Loucy (cell line): Measurements from ENCODE around the gene TYRO3.

Source experiments
- H2AFZ ChIP-seq: fragments of 200-600 bp; sonication (generic); 2 replicates; pipeline ENCODE4 v1.6.0; 2016; ENCODE audit warnings: antibody characterized with exemption, mild to moderate bottlenecking, low read length, moderate library complexity
- H3F3A ChIP-seq: fragments of 200-600 bp; 2 replicates; pipeline ENCODE4 v1.6.0; 2016; ENCODE audit warnings: antibody characterized with exemption, low read depth, mild to moderate bottlenecking
- H3K27me3 ChIP-seq: fragments of 200-600 bp; sonication (generic); 2 replicates; pipeline ENCODE4 v1.6.1; 2014; ENCODE audit warnings: low read length, mild to moderate bottlenecking; ENCODE audit not compliant: insufficient read depth, poor library complexity, severe bottlenecking
- H3K36me3 ChIP-seq: fragments of 200-600 bp; sonication (generic); 2 replicates; pipeline ENCODE4 v1.6.1; 2016; ENCODE audit warnings: low read length; ENCODE audit not compliant: insufficient read depth
- H3K4me1 ChIP-seq: fragments of 200-600 bp; sonication (generic); 2 replicates; pipeline ENCODE4 v1.5.1; 2014; ENCODE audit warnings: low read length, mild to moderate bottlenecking; ENCODE audit not compliant: insufficient read depth, poor library complexity, severe bottlenecking
- H3K4me2 ChIP-seq: fragments of 200-600 bp; sonication (generic); 2 replicates; pipeline ENCODE4 v1.6.0; 2014; ENCODE audit warnings: antibody characterized with exemption, low read length, low read depth, mild to moderate bottlenecking; ENCODE audit not compliant: poor library complexity, severe bottlenecking
- H3K4me3 ChIP-seq: fragments of 200-600 bp; sonication (generic); 2 replicates; pipeline ENCODE4 v1.5.1; 2014; ENCODE audit warnings: low read length, mild to moderate bottlenecking, mixed read lengths; ENCODE audit not compliant: poor library complexity, severe bottlenecking
- H3K79me2 ChIP-seq: fragments of 200-600 bp; sonication (generic); 2 replicates; pipeline ENCODE4 v1.6.1; 2014; ENCODE audit warnings: low read length; ENCODE audit not compliant: insufficient read depth
- H3K9ac ChIP-seq: fragments of 200-600 bp; sonication (generic); 2 replicates; pipeline ENCODE4 v1.6.0; 2014; ENCODE audit warnings: mild to moderate bottlenecking, low read depth, low read length, moderate library complexity; ENCODE audit not compliant: poor library complexity, severe bottlenecking
- H3K9me2 ChIP-seq: fragments of 200-600 bp; sonication (generic); replicated peaks from 2 replicates; pipeline ENCODE4 v1.6.1; 2016; ENCODE audit warnings: low read depth, low read length, mixed read lengths
- H3K9me3 ChIP-seq: fragments of 200-600 bp; sonication (generic); 2 replicates; pipeline ENCODE4 v1.6.1; 2014; ENCODE audit warnings: mild to moderate bottlenecking, antibody characterized with exemption, low read length, low read depth; ENCODE audit not compliant: insufficient read depth
- H4K20me1 ChIP-seq: fragments of 200-600 bp; sonication (generic); 2 replicates; pipeline ENCODE4 v1.6.0; 2014; ENCODE audit warnings: antibody characterized with exemption, low read length, mild to moderate bottlenecking; ENCODE audit not compliant: insufficient read depth, poor library complexity, severe bottlenecking
- CTCF ChIP-seq: fragments of 200-600 bp; sonication (generic); conservative IDR thresholded peaks from 2 replicates; pipeline ENCODE4 v1.5.1; 2014; ENCODE audit warnings: mild to moderate bottlenecking, antibody characterized with exemption, low read length
- EZH2phosphoT487 ChIP-seq: fragments of 200-600 bp; IDR thresholded peaks from 2 replicates; pipeline ENCODE4 v1.6.1; 2018; ENCODE audit warnings: antibody characterized with exemption, mild to moderate bottlenecking, moderate library complexity, borderline replicate concordance

TYRO3 gene

GRCh38 chr15:41511899-41512369 lies 47.1 kb upstream of the TYRO3 start:
- H3K36me3 ChIP-seq = no peaks in the 10 kb centered on the region
- peak overlapping the region; percentile 72 for H3K4me3 ChIP-seq
- peaks cover 6% of the 10 kb centered on the region for H3K4me1 ChIP-seq
- H3K9me2 ChIP-seq = no peaks in the 10 kb centered on the region
- H3K79me2 ChIP-seq = no peaks in the 10 kb centered on the region; the same call in 1 of the 2 replicates
- H4K20me1 ChIP-seq = no peaks in the 10 kb centered on the region
- TF ChIP-seq EZH2phosphoT487 = no peak
- TF ChIP-seq CTCF = no peak
- H3K4me2 ChIP-seq = peak overlapping the region; percentile 70
- H3F3A ChIP-seq = no peaks in the 10 kb centered on the region
- H3K9ac ChIP-seq = no peak overlapping the region
- H2AFZ ChIP-seq = no peak overlapping the region
- H3K9me3 ChIP-seq = no peaks in the 10 kb centered on the region
- H3K27me3 ChIP-seq = no peaks in the 10 kb centered on the region

DNA sequence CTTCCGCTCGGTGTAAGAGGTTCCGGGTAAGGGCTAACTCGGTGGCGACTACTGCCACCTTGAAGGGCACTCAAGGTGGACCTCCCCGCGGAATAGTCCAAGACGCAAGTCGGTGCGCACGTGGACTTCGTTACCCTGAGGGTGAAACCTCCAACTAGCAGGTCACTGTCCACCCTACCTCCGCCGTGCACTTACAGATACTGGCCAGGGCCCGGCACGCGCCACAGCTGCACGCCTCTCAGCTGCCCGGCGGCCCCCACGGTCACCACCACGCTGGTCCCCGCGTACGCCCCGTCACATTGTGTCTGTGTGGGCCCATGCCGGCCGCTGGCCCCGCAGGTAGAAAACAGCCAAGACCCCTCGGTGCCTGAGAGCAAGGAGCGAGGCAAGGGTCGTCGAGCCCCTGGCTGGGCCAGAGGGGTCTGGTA lies 46.5 kb upstream of the TYRO3 start:
- H3K79me2 ChIP-seq = no peaks in the 10 kb centered on the region; the same call in 1 of the 2 replicates
- peak overlapping the region; percentile 72 for H3K4me3 ChIP-seq
- H3K36me3 ChIP-seq = no peaks in the 10 kb centered on the region
- H3K9me3 ChIP-seq = no peaks in the 10 kb centered on the region
- H3F3A ChIP-seq = no peaks in the 10 kb centered on the region
- 0 out of 2 replicates have a peak overlapping the region, but pooled peaks have one; percentile 80 for H2AFZ ChIP-seq
- peak overlapping the region; percentile 70 for H3K4me2 ChIP-seq
- H3K4me1 ChIP-seq = peaks cover 6% of the 10 kb centered on the region
- peak overlapping the region; percentile 59 for H3K9ac ChIP-seq
- no peak for TF ChIP-seq CTCF
- TF ChIP-seq EZH2phosphoT487 = no peak
- H3K27me3 ChIP-seq = no peaks in the 10 kb centered on the region
- no peaks in the 10 kb centered on the region for H4K20me1 ChIP-seq
- H3K9me2 ChIP-seq = no peaks in the 10 kb centered on the region

DNA sequence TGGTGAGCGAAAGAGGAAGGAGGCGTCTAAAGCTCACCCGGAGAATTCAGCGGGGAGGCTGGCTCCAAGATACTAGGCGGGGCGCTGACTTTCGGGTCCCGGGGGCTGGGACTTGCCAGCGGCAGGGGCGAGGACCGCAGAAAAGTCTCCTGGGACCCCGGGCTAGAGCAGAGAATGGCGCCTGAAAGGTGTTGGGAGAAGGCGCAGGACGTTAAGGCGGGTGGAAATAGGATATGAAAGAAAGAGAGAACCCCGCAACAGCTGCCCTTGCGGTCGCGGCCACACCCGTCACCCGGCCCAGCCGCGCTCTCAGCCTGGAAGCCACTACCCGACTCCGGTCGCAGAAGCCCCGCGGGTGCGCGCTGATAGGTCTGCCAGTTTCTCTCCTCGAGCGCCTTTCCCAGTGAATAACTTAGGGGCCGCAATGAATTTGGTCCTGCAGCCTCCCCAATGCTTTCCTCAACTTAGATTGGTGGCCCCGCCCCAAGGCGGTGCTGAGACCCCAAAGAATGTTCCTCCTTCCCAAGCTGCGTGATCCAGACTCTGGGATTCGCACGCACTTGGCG lies 46.0 kb upstream of the TYRO3 start:
- Histone ChIP-seq H3K36me3 (no peaks in the 10 kb centered on the region), H3K9me2 (no peaks in the 10 kb centered on the region), H2AFZ (peak overlapping the region; percentile 80), H3K4me1 (peaks cover 6% of the 10 kb centered on the region), H3K27me3 (no peaks in the 10 kb centered on the region), H3K9ac (peak overlapping the region; percentile 59), H4K20me1 (no peaks in the 10 kb centered on the region), H3K4me2 (peak overlapping the region; percentile 70), H3K79me2 (no peaks in the 10 kb centered on the region; the same call in 1 of the 2 replicates), H3K9me3 (no peaks in the 10 kb centered on the region), H3K4me3 (peak overlapping the region; percentile 72), H3F3A (no peaks in the 10 kb centered on the region)
- TF ChIP-seq EZH2phosphoT487 (no peak), CTCF (no peak)
